Measurements from ENCODE around the gene PEX16. TPM values are rescaled to one million over a fixed set of nuclear protein-coding genes. Genes with fewer than 3 reads are reported as not detected.
A peak's percentile ranks its signal among the peaks of the same experiment; 100 is the strongest.

The PEX16 gene
- total RNA-seq, 2 donors from 2014 or later, result 32.2 to 37.8 TPM

DNA sequence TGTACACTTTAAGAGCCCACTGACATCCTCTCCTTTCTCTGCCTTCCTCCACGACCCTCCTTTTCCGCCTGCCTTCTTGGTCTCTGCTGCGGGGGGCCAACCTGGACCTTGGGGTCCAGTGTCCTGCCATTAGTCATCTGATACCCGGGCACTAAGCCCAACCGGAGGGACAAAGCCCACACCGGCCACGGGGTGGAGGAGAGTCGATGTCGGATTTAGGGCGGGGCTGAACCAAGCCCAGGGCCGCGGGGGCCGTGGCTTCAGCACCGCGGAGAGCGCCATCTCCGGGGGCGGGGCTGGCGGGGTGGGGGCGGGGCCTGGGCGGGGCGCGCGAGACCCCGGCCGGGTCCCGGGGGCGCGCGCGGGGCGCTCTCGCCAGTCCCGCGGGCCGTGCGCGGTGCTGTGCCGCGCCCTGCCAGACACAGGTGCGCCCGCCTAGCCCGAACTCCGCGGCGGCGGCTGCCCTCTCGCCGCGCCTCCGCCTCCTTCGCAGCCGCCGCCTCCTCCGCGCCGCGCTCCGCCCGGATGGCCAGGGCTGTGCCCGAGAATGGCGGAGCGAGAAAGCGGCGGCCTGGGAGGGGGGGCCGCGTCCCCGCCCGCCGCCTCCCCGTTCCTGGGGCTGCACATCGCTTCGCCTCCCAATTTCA, 32.3 kb downstream of the PEX16 start, which contains the start of gene MAPK8IP1:
TSS of gene MAPK8IP1 (plus strand) at position 378 of the 647 bp plus-strand sequence. CDS start at position 548, 170 bp downstream.
- Mint-ChIP-seq H3K27me3 (ENCODE audit: insufficient read depth) (peaks cover 15% of the 10 kb centered on the region), H3K27ac (no peak within 1 kb of the TSS), H3K36me3 (ENCODE audit: low read depth) (no peaks in the 10 kb centered on the region), H3K4me3 (peak within 1 kb of the TSS; percentile 56), H3K9me3 (no peaks in the 10 kb centered on the region), H3K4me1 (peaks cover 2% of the 10 kb centered on the region)
- H3K27me3 ChIP-seq (ENCODE audit: control insufficient read depth, insufficient read depth, low read length, poor library complexity, severe bottlenecking), result peaks cover 15% of the 10 kb centered on the region
- no peaks in the 10 kb centered on the region for H3K9me3 ChIP-seq (ENCODE audit: control insufficient read depth, low read length)
- peak within 1 kb of the TSS; percentile 68 for H3K4me3 ChIP-seq (ENCODE audit: low read length)
- peak; percentile 91 for DNase-seq
- H3K9ac ChIP-seq (ENCODE audit: extremely low read depth, low read length, poor library complexity, severe bottlenecking), result no peak within 1 kb of the TSS
- peaks cover 11% of the 10 kb centered on the region for H3K36me3 ChIP-seq (ENCODE audit: control insufficient read depth, insufficient read depth, low read length)
- no peaks in the 10 kb centered on the region for H3K4me1 ChIP-seq (ENCODE audit: control insufficient read depth, insufficient read depth, low read length)
- 2 to 3% methylated on average over 6 to 69 of the region's 73 CpGs for WGBS, 2 experiments (ENCODE audit: insufficient coverage in 1 of 2, insufficient read length in 1 of 2)
- H3K27ac ChIP-seq (ENCODE audit: low read depth, low read length), result no peak within 1 kb of the TSS
- TF ChIP-seq, protein P1, sequence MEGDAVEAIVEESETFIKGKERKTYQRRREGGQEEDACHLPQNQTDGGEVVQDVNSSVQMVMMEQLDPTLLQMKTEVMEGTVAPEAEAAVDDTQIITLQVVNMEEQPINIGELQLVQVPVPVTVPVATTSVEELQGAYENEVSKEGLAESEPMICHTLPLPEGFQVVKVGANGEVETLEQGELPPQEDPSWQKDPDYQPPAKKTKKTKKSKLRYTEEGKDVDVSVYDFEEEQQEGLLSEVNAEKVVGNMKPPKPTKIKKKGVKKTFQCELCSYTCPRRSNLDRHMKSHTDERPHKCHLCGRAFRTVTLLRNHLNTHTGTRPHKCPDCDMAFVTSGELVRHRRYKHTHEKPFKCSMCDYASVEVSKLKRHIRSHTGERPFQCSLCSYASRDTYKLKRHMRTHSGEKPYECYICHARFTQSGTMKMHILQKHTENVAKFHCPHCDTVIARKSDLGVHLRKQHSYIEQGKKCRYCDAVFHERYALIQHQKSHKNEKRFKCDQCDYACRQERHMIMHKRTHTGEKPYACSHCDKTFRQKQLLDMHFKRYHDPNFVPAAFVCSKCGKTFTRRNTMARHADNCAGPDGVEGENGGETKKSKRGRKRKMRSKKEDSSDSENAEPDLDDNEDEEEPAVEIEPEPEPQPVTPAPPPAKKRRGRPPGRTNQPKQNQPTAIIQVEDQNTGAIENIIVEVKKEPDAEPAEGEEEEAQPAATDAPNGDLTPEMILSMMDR (conservative IDR thresholded peaks at IDR 0.05), result no peak

DNA sequence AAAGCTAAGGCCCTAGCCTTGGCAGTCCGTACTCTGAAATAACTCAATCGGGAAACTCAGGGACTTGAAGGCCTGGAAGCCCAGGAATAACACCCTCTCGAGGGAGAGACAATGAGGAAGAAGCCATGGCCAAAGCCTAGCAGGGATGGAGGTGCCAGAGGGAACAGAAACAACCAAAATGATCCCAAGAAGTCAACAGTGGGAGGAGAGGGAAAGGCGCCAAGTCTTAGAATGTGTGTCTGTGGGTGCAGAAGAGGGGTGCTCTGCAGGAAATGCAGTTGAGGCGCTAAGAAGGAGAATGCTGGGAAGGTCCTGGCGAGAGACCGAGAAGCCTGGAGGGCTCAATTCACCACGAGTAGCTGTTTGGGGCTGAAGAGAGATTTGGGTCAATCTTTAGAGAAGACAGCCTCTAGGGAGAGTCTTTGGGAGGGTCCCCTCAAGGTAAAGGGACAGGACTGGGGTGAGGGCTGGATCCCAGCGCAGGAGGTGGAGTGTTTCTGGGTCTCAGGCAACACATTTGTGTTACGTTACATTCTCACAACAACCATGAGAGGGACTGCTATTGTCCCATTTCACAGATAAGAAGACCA, 33.0 kb downstream of the PEX16 start:
- Mint-ChIP-seq H3K27ac (no peak overlapping the region), H3K9me3 (no peaks in the 10 kb centered on the region)

DNA sequence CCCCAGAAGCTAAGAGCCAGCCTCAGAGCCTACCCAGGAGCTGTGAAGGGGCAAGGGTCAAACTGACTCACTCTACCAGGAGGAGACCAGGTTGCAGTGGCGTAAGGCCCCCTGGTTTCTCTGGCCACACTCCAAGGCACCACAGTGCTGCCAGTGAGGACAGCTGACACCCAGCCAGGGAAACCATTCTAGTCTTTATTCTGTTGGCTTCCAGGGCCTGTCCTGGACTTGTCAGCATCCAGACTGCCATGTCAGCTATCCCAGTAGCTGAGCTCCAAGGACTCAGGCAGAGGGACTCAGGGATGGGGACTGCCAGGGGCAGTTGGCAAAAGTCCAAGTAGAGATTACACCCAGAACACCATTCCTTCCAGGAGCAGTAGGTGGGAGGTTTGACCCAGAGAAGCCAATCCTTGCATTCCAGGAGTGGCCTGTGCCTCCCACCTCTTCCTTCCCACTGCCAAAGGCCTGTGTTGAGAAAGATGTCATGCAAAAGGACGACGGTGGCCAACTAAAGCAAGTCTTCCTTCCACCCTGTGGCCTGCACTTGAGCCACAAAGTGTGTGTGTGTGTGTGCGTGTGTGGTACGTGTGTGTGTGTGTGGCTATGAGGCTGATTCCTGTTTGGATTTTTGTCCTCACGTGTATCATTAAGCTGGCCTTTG, 35.8 kb downstream of the PEX16 start:
- no peaks in the 10 kb centered on the region for H3K9me3 ChIP-seq (ENCODE audit: control insufficient read depth, low read length)
- peaks cover 11% of the 10 kb centered on the region for H3K27me3 ChIP-seq (ENCODE audit: control insufficient read depth, insufficient read depth, low read length, poor library complexity, severe bottlenecking)
- DNase-seq, result no peak
- no peaks in the 10 kb centered on the region for H3K9me3 Mint-ChIP-seq
- H3K4me1 ChIP-seq (ENCODE audit: control insufficient read depth, insufficient read depth, low read length), result no peaks in the 10 kb centered on the region
- H3K36me3 ChIP-seq (ENCODE audit: control insufficient read depth, insufficient read depth, low read length), result peaks cover 26% of the 10 kb centered on the region
- H3K27ac ChIP-seq (ENCODE audit: low read depth, low read length), result no peak overlapping the region
- H3K4me3 ChIP-seq (ENCODE audit: low read length), result no peak overlapping the region
- no peak overlapping the region for H3K4me3 Mint-ChIP-seq
- no peak overlapping the region for H3K9ac ChIP-seq (ENCODE audit: extremely low read depth, low read length, poor library complexity, severe bottlenecking)
- H3K4me1 Mint-ChIP-seq, result peaks cover 4% of the 10 kb centered on the region
- peaks cover 15% of the 10 kb centered on the region for H3K27me3 Mint-ChIP-seq (ENCODE audit: insufficient read depth)
- H3K27ac Mint-ChIP-seq, result no peak overlapping the region
- WGBS, 2 experiments (ENCODE audit: insufficient coverage in 1 of 2, insufficient read length in 1 of 2), result 96 to 100% methylated on average over 1 to 4 of the region's 6 CpGs
- H3K36me3 Mint-ChIP-seq (ENCODE audit: low read depth), result peaks cover 4% of the 10 kb centered on the region
- TF ChIP-seq, protein P1 (conservative IDR thresholded peaks at IDR 0.05), result no peak

More for the DNA sequence above, 33.0 kb downstream of the PEX16 start:
- Mint-ChIP-seq H3K4me3 (peak overlapping the region; percentile 56), H3K4me1 (peaks cover 2% of the 10 kb centered on the region), H3K36me3 (ENCODE audit: low read depth) (no peaks in the 10 kb centered on the region), H3K27me3 (ENCODE audit: insufficient read depth) (peaks cover 15% of the 10 kb centered on the region)
- Histone ChIP-seq H3K4me3 (ENCODE audit: low read length) (no peak overlapping the region), H3K4me1 (ENCODE audit: control insufficient read depth, insufficient read depth, low read length) (no peaks in the 10 kb centered on the region), H3K9me3 (ENCODE audit: control insufficient read depth, low read length) (no peaks in the 10 kb centered on the region), H3K9ac (ENCODE audit: extremely low read depth, low read length, poor library complexity, severe bottlenecking) (no peak overlapping the region), H3K27me3 (ENCODE audit: control insufficient read depth, insufficient read depth, low read length, poor library complexity, severe bottlenecking) (peaks cover 15% of the 10 kb centered on the region), H3K36me3 (ENCODE audit: control insufficient read depth, insufficient read depth, low read length) (peaks cover 11% of the 10 kb centered on the region), H3K27ac (ENCODE audit: low read depth, low read length) (no peak overlapping the region)
- DNase-seq, result no peak
- 89 to 91% methylated on average over 9 to 10 of the region's 10 CpGs for WGBS, 2 experiments (ENCODE audit: insufficient coverage in 1 of 2, insufficient read length in 1 of 2)
- TF ChIP-seq, protein P1 (conservative IDR thresholded peaks at IDR 0.05), result no peak

All from endodermal cell (in vitro differentiated cells).